Peyer's patch (tissue), 4 donors: ENCODE results near the gene ZNF81. TPM values are rescaled to one million over a fixed set of nuclear protein-coding genes. Genes with fewer than 3 reads are reported as not detected.
"Not testable (repeated sequence)": the region's sequence is repeated elsewhere in the genome, so short reads cannot be mapped to it uniquely, and the experiment has no call there.

ENCODE experiments used
- DNase-seq, 3 donors: peaks; one replicate each; pipeline ENCODE4 v3.0.0-alpha.2; 2017 to 2019
- H3K27ac ChIP-seq, 4 donors: fragments of 200-600 bp; sonication (generic); one replicate each; pipeline ENCODE4 v1.5.1; 2016 to 2019
- H3K27me3 ChIP-seq, 2 donors: fragments of 200-600 bp; sonication (generic); one replicate each; pipeline ENCODE4 v1.5.1; 2019
- H3K36me3 ChIP-seq, 3 donors: fragments of 200-600 bp; sonication (generic); one replicate each; pipeline ENCODE4 v1.5.1; 2016 to 2019
- H3K4me1 ChIP-seq, 4 donors: fragments of 200-600 bp; sonication (generic); one replicate each; pipeline ENCODE4 v1.5.1; 2016 to 2019
- H3K4me3 ChIP-seq, 4 donors: fragments of 200-600 bp; sonication (generic); 1 replicate in 3 of 4; 2 replicates in 1 of 4; pipeline ENCODE4 v1.5.1; 2016 to 2019; ENCODE audit warnings: mild to moderate bottlenecking in 1 of 4
- H3K9me3 ChIP-seq, 4 donors: fragments of 200-600 bp; sonication (generic); one replicate each; pipeline ENCODE4 v1.5.1; 2016 to 2019; ENCODE audit warnings: mild to moderate bottlenecking in 1 of 4
- POLR2A ChIP-seq, 2 donors: fragments of 450-650 bp; IDR thresholded peaks; one replicate each; pipeline ENCODE4 v1.5.1; 2017; ENCODE audit warnings: antibody characterized with exemption in 2 of 2, mild to moderate bottlenecking in 2 of 2, moderate library complexity in 2 of 2
- total RNA-seq, 4 donors: library from RNA; depleted of rRNA; stranded (reverse); fragments of >200 nt; gene quantifications; one replicate each; pipeline ENCODE4 v1.1.0, GENCODE V29; 2016
- TF ChIP-seq, protein P1 (sequence below), 6 experiments: fragments of 450-650 bp in 4 of 6; fragments of 200-600 bp in 2 of 6; sonication (generic) in 1 of 6; IDR thresholded peaks; one replicate each; pipeline ENCODE4 v1.5.1; 2017 to 2019; ENCODE audit warnings: antibody characterized with exemption in 6 of 6, mild to moderate bottlenecking in 3 of 6, moderate library complexity in 1 of 6

Gene ZNF81
- total RNA-seq, 4 donors from 2014 or later, result 8.3 to 13.9 (median 10.6) TPM

DNA sequence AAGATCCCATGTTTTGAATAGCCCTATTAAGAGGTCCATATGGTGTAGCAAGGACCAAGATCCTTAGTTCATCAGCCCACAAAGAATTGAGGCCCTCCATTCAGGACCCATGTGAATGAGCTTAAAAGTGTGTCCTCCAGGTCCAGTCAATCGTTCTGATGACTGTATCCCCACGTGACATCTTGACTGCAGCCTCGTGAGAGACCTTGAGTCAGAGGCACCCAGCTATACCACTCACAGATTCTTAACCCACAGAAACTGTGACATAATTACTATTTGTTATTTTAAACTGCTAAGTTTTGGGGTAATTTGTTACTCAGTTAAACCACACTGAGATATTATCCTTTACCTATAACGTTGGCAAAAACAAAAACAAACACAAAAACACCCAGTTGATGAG, 104.7 kb downstream of the ZNF81 start:
- no peak overlapping the region for H3K4me3 ChIP-seq
- no peak overlapping the region for H3K27ac ChIP-seq
- H3K27me3 ChIP-seq, result no peaks in the 10 kb centered on the region
- no peak for DNase-seq
- no peak for TF ChIP-seq POLR2A (IDR thresholded peaks at IDR 0.05)
- TF ChIP-seq, protein P1, sequence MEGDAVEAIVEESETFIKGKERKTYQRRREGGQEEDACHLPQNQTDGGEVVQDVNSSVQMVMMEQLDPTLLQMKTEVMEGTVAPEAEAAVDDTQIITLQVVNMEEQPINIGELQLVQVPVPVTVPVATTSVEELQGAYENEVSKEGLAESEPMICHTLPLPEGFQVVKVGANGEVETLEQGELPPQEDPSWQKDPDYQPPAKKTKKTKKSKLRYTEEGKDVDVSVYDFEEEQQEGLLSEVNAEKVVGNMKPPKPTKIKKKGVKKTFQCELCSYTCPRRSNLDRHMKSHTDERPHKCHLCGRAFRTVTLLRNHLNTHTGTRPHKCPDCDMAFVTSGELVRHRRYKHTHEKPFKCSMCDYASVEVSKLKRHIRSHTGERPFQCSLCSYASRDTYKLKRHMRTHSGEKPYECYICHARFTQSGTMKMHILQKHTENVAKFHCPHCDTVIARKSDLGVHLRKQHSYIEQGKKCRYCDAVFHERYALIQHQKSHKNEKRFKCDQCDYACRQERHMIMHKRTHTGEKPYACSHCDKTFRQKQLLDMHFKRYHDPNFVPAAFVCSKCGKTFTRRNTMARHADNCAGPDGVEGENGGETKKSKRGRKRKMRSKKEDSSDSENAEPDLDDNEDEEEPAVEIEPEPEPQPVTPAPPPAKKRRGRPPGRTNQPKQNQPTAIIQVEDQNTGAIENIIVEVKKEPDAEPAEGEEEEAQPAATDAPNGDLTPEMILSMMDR (IDR thresholded peaks at IDR 0.05), result no peak
- H3K4me1 ChIP-seq, result no peaks in the 10 kb centered on the region
- H3K36me3 ChIP-seq, result no peaks in the 10 kb centered on the region
- H3K9me3 ChIP-seq, result no peaks in the 10 kb centered on the region

DNA sequence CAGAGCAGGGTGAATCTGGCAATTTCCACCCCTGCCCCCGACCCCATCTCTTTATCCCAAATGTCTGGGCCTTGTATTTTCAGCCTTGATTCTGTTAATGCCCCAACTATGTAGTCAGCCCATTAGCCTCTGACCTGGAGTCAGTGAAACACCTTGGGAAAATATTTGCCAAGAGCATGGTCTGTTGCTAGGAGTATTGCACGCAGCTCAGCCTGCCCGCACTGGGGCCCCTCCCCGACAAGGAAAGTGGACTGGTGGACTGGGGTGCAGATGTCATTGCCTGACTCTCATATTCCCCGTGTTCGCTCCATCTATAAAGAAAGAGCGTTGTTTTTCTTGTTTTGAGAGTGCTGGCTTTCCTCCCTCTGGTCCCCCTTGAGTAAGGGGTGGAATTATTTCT, 118.6 kb downstream of the ZNF81 start:
- H3K4me1 ChIP-seq, H3K4me3 ChIP-seq, H3K9me3 ChIP-seq, H3K36me3 ChIP-seq, DNase-seq, H3K27me3 ChIP-seq, H3K27ac ChIP-seq: not testable (repeated sequence)

DNA sequence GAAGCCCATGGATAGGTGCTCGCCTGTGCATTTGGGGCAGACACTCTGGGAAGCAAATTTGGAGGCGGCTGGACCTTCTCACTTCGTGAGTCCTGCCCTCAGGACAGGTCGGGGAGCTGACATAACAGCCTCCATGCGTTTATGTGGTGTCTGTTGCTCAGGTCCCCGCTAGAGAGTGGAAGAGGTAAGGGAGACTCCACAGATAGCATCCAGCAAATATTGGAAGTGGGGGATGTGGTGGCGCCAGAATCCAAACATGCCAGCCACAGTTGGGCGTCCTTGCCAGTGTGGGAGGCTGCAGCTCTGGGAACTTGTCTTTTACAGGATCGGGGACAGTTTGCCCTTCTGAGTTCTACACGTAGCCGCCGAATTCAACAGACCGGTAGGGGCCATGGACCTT, 119.3 kb downstream of the ZNF81 start:
- no peak overlapping the region for H3K27ac ChIP-seq

DNA sequence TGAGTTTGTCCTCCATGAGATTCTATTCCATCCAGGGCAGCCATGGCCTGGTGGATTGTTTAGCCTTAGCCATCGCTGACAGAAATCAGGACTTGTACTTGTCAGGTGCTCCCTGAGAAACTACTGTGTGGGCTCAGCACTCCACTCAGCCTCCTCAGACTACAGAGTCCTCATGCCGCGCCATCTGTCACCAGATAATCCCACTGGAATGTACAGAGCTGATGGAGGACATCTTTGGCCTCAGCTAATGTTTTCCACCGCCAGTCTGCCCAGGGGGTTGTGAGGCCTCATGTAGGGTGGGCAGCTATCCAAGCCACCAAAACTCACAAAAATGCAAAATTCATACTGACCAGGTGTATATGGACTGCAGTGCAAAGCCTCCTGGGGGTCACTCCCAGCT, 121.5 kb downstream of the ZNF81 start:
- H3K36me3 ChIP-seq, H3K9me3 ChIP-seq, H3K4me3 ChIP-seq, H3K27ac ChIP-seq, H3K27me3 ChIP-seq, DNase-seq, H3K4me1 ChIP-seq: not testable (repeated sequence)

More for the DNA sequence above, 119.3 kb downstream of the ZNF81 start:
- Histone ChIP-seq H3K4me3 (no peak overlapping the region), H3K36me3 (no peaks in the 10 kb centered on the region), H3K4me1 (no peaks in the 10 kb centered on the region), H3K9me3 (no peaks in the 10 kb centered on the region), H3K27me3 (no peaks in the 10 kb centered on the region)
- DNase-seq, result no peak
- no peak for TF ChIP-seq POLR2A (IDR thresholded peaks at IDR 0.05)
- TF ChIP-seq, protein P1 (IDR thresholded peaks at IDR 0.05), result no peak

DNA sequence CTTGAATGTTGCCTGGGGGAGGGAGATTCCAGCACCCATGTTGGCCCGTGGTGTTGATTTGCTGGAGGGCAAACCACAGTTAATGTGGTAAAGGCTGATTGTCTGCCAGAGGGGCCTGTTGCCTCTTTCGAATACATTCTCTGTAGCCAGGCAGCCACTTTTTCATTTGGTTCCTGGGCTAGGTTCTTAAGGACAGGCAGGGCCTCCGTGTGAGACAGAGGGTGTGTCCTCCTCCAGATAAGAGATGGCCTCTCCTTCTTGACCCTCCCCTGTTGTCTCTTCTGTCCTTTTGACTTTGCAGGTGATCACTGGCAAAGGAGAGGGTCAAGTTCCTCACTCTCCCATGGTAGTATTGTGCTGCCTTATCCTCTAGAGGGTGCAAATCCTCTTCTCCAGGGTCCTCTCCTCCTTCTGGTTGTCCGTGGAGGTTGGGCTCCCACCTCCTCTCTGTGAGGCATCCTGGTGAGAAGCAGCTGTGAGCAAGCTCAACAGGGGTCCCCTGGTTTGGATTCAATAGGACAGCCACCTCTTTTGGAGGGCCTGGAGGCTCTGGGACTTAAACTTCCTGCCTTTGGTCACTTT, 122.2 kb downstream of the ZNF81 start:
- no peak overlapping the region for H3K4me3 ChIP-seq
- TF ChIP-seq POLR2A (IDR thresholded peaks at IDR 0.05), result no peak
- TF ChIP-seq, protein P1 (IDR thresholded peaks at IDR 0.05), result peak in 2 of 6 experiments; percentile 18 to 32
- H3K4me1 ChIP-seq, result no peaks in the 10 kb centered on the region
- no peak for DNase-seq
- no peaks in the 10 kb centered on the region for H3K9me3 ChIP-seq
- H3K27ac ChIP-seq, result no peak overlapping the region
- no peaks in the 10 kb centered on the region for H3K27me3 ChIP-seq
- H3K36me3 ChIP-seq, result no peaks in the 10 kb centered on the region

DNA sequence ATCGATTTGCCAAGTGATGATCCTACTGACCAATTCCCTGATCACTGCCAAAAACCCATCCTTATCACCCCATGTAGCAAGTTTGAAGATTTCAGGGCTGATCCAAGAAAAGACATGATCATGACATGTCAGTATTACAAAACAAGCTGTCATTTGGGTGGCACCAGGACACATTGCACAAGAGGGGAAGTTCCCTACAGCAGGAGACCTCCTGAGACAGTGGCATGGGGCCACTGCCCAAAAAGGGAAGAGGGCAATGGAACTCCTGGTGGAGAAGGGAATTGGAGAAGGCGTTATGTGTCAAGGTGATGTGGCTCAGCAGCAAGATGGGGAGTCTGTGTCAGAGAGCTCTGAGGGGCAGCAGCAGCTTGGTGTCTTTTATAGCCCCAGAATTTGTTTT, 123.7 kb downstream of the ZNF81 start:
- no peaks in the 10 kb centered on the region for H3K4me1 ChIP-seq
- no peak overlapping the region for H3K4me3 ChIP-seq
- H3K36me3 ChIP-seq, result no peaks in the 10 kb centered on the region
- no peak overlapping the region for H3K27ac ChIP-seq
- no peak for DNase-seq
- no peaks in the 10 kb centered on the region for H3K27me3 ChIP-seq
- no peaks in the 10 kb centered on the region for H3K9me3 ChIP-seq
- TF ChIP-seq POLR2A (IDR thresholded peaks at IDR 0.05), result no peak
- TF ChIP-seq, protein P1 (IDR thresholded peaks at IDR 0.05), result no peak

DNA sequence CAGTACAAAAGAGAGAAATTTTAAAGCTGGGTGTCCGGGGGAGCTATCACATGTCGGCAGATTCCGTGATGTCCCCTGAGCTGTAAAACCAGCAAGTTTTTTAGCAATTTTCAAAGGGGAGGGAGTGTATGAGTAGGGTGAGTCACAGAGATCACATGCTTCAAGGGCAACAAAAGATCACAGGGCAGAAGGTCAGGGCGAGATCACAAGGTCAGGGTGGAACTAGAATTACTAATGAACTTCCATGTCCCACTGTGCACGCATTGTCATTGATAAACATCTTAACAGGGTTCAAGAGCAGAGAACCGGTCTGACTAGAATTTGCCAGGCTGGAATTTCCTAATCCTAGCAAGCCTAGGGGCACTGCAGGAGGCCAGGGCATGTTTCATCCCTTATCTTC, 125.1 kb downstream of the ZNF81 start:
- not testable (repeated sequence) for DNase-seq, H3K4me3 ChIP-seq, H3K4me1 ChIP-seq, H3K9me3 ChIP-seq, H3K36me3 ChIP-seq, H3K27ac ChIP-seq, H3K27me3 ChIP-seq

DNA sequence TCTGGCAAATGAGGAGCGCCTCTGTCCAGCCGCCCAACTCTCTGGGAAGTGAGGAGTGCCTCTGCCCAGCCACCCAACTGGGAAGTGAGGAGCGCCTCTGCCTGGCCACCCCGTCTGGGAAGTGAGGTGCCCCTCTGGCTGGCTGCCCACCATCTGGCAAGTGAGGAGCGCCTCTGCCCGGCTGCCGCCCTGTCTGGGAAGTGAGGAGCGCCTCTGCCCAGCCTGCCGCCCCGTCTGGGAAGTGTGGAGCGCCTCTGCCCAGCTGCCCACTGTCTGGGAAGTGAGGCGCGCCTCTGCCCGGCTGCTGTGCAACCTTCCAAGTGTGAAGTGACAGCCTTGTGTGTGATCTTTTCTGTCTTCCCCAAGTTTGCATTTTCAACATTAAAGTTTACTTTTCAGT, 128.8 kb downstream of the ZNF81 start:
- not testable (repeated sequence) for H3K9me3 ChIP-seq, H3K27ac ChIP-seq, H3K4me1 ChIP-seq, H3K36me3 ChIP-seq, H3K27me3 ChIP-seq, DNase-seq, H3K4me3 ChIP-seq
